ENCODE data around the gene GRID2.

- TF ChIP-seq EZH2 (IDR thresholded peaks at IDR 0.05; ENCODE audit: low read length), result no peak
- TF ChIP-seq, protein P1, sequence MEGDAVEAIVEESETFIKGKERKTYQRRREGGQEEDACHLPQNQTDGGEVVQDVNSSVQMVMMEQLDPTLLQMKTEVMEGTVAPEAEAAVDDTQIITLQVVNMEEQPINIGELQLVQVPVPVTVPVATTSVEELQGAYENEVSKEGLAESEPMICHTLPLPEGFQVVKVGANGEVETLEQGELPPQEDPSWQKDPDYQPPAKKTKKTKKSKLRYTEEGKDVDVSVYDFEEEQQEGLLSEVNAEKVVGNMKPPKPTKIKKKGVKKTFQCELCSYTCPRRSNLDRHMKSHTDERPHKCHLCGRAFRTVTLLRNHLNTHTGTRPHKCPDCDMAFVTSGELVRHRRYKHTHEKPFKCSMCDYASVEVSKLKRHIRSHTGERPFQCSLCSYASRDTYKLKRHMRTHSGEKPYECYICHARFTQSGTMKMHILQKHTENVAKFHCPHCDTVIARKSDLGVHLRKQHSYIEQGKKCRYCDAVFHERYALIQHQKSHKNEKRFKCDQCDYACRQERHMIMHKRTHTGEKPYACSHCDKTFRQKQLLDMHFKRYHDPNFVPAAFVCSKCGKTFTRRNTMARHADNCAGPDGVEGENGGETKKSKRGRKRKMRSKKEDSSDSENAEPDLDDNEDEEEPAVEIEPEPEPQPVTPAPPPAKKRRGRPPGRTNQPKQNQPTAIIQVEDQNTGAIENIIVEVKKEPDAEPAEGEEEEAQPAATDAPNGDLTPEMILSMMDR (optimal IDR thresholded peaks at IDR 0.05 in 1 of 3, IDR thresholded peaks at IDR 0.05 in 1 of 3, conservative IDR thresholded peaks at IDR 0.05 in 1 of 3; ENCODE audit: extremely low read depth in 1 of 3, insufficient read depth in 2 of 3, low read length in 3 of 3), result no peak
Observed at GRCh38 chr4:93687304-93687703, 1383.5 kb downstream of the GRID2 start.
